ENCODE results near the gene DCST1. TPM values are rescaled to one million over a fixed set of nuclear protein-coding genes. Genes with fewer than 3 reads are reported as not detected.

Gene DCST1
- total and polyA plus RNA-seq, 2 donors (not counting 3 experiments of a cell fraction or from before 2014, with no cell fraction given): not detected

DNA sequence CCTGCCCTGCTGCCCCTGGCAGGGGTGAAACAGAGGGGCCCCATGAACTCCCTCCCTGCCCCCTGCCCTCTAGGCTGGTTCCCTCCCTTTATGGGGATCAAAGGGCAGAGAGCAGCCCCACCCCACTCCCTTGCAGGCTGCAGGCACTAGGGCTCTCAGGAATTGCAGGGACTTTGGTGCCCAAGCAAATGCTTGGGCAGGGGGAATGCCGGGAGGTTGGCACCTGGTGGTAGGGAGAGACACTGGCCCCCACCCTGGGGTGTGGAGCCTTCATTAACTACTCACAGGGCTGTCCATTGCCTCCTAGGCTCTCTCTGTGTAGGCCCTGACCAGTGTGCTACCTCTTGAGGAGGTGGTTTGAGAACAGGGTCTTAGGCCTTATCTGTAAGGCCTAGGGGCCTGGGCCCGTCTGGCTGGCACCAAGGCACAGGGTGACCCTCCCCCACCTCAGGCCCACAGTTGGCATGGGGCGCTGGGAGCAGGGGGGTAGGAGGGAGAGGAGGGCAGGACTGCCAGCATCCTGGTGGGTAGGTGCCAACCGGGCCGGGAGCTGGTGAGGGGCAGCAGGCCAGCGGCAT, 26.3 kb upstream of the DCST1 start:
- Histone ChIP-seq H3K4me2 (ENCODE audit: insufficient read depth, low read length) (no peak overlapping the region), H3K9me1 (replicated peaks; ENCODE audit: control insufficient read depth, extremely low read depth, insufficient read depth, low read length) (no peaks in the 10 kb centered on the region), H3K27ac (ENCODE audit: insufficient read depth, low read depth, low read length) (no peak overlapping the region), H3K9me3 (replicated peaks; ENCODE audit: control insufficient read depth, insufficient read depth, low read length) (no peaks in the 10 kb centered on the region), H2AFZ (ENCODE audit: low read depth, low read length) (no peak overlapping the region), H3K27me3 (ENCODE audit: control insufficient read depth in 2 of 2, insufficient read depth in 2 of 2, low read length in 2 of 2) (no peaks in the 10 kb centered on the region), H3K4me1 (ENCODE audit: control insufficient read depth, extremely low read depth, insufficient read depth, low read length) (peaks cover 12% of the 10 kb centered on the region), H3K36me3 (ENCODE audit: control insufficient read depth in 2 of 2, extremely low read depth in 1 of 2, insufficient read depth in 2 of 2, low read length in 2 of 2) (no peaks in the 10 kb centered on the region), H3K79me2 (ENCODE audit: control insufficient read depth, insufficient read depth, low read length) (peaks cover 16% of the 10 kb centered on the region), H3K9ac (replicated peaks; ENCODE audit: extremely low read depth, insufficient read depth, low read length) (no peak overlapping the region), H4K20me1 (replicated peaks; ENCODE audit: control insufficient read depth, extremely low read depth, insufficient read depth, low read length) (no peaks in the 10 kb centered on the region), H3K4me3 (replicated peaks in 1 of 3; ENCODE audit: insufficient read depth in 1 of 3, low read depth in 1 of 3, low read length in 3 of 3) (no peak overlapping the region)
- FAIRE-seq (no peak), DNase-seq (ENCODE audit: low read depth, low spot score) (no peak)
- dilution Hi-C loops (cut with MboI; ENCODE audit: extremely low pct_ligation_motif_present, low sequenced_read_pairs): no loop called here
- POLR2A ChIA-PET: no interaction called here
- CTCF ChIA-PET: interaction anchor here (0.6 to 4.3 kb wide), 4 partner anchors 10 to 78 kb away, joined by 3 to 40 read pairs (median 5); no protein-coding TSS in a partner anchor
- TF ChIP-seq POLR2A (IDR thresholded peaks at IDR 0.05; ENCODE audit: low read depth, low read length): no peak
- no peak for TF ChIP-seq POLR2AphosphoS5 (IDR thresholded peaks at IDR 0.05; ENCODE audit: insufficient read depth, low read depth, low read length)
- no peak for TF ChIP-seq JUN (IDR thresholded peaks at IDR 0.05; ENCODE audit: borderline replicate concordance, insufficient read depth, insufficient read length, low read depth)
- TF ChIP-seq GATA2 (IDR thresholded peaks at IDR 0.05; ENCODE audit: insufficient read depth, insufficient read length, low read depth, low read length): no peak
- TF ChIP-seq EZH2 (IDR thresholded peaks at IDR 0.05; ENCODE audit: borderline replicate concordance, low read depth, low read length, severe bottlenecking): no peak
- TF ChIP-seq, protein P1, sequence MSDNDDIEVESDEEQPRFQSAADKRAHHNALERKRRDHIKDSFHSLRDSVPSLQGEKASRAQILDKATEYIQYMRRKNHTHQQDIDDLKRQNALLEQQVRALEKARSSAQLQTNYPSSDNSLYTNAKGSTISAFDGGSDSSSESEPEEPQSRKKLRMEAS (IDR thresholded peaks at IDR 0.05; ENCODE audit: insufficient read depth, insufficient read length): no peak
- TF ChIP-seq, protein P2, sequence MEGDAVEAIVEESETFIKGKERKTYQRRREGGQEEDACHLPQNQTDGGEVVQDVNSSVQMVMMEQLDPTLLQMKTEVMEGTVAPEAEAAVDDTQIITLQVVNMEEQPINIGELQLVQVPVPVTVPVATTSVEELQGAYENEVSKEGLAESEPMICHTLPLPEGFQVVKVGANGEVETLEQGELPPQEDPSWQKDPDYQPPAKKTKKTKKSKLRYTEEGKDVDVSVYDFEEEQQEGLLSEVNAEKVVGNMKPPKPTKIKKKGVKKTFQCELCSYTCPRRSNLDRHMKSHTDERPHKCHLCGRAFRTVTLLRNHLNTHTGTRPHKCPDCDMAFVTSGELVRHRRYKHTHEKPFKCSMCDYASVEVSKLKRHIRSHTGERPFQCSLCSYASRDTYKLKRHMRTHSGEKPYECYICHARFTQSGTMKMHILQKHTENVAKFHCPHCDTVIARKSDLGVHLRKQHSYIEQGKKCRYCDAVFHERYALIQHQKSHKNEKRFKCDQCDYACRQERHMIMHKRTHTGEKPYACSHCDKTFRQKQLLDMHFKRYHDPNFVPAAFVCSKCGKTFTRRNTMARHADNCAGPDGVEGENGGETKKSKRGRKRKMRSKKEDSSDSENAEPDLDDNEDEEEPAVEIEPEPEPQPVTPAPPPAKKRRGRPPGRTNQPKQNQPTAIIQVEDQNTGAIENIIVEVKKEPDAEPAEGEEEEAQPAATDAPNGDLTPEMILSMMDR (IDR thresholded peaks at IDR 0.05; ENCODE audit: extremely low read depth in 1 of 2, insufficient read depth in 1 of 2, low read depth in 1 of 2, low read length in 2 of 2): no peak
- TF ChIP-seq MYC (IDR thresholded peaks at IDR 0.05; ENCODE audit: low read depth, low read length): no peak
- TF ChIP-seq FOS (IDR thresholded peaks at IDR 0.05; ENCODE audit: borderline replicate concordance, insufficient read depth, low read length): no peak
- no TSS peak for BruUV-seq (replicated peaks)
- intact Hi-C loops (cut with micrococcal nuclease): no loop called here
